Muscle of leg (tissue), 11 donors: ENCODE measurements around the gene KRT2. TPM values are rescaled to one million over a fixed set of nuclear protein-coding genes. Genes with fewer than 3 reads are reported as not detected.

Experiments
- DNase-seq: peaks from one replicate; pipeline ENCODE4 v3.0.0; 2013
- H3K27ac ChIP-seq: one replicate; pipeline ENCODE4 v1.5.1; 2013; ENCODE audit warnings: mild to moderate bottlenecking, low read length, control low read depth
- H3K27me3 ChIP-seq: one replicate; pipeline ENCODE4 v1.6.1; 2013; ENCODE audit warnings: low read length; ENCODE audit not compliant: control insufficient read depth, insufficient read depth
- H3K36me3 ChIP-seq: one replicate; pipeline ENCODE4 v1.6.1; 2013; ENCODE audit warnings: low read length; ENCODE audit not compliant: control insufficient read depth, insufficient read depth
- H3K4me1 ChIP-seq: one replicate; pipeline ENCODE4 v1.6.1; 2013; ENCODE audit warnings: low read length; ENCODE audit not compliant: control insufficient read depth, insufficient read depth
- H3K4me3 ChIP-seq: one replicate; pipeline ENCODE4 v1.5.1; 2013; ENCODE audit warnings: low read length, control low read depth
- H3K9me3 ChIP-seq: replicated peaks from 2 replicates; pipeline ENCODE4 v1.6.1; 2013; ENCODE audit warnings: low read depth, low read length; ENCODE audit not compliant: control insufficient read depth
- WGBS: methylation state at CpG from one replicate; pipeline ENCODE4 v1.1.5; 2013; ENCODE audit warnings: missing lambda C conversion rate; ENCODE audit not compliant: insufficient coverage; 5-methylcytosine and 5-hydroxymethylcytosine counted together
- polyA plus RNA-seq, 8 donors: library from polyadenylated mRNA; unstranded; fragments of 120-200 nt; gene quantifications; one replicate each; pipeline versions ENCODE4 v1.2.1 to v1.2.3, GENCODE V29; 2013; ENCODE audit warnings: inconsistent platforms in 1 of 8, low replicate concordance in 1 of 8; ENCODE audit not compliant: insufficient read length in 8 of 8, insufficient read depth in 1 of 8
- total RNA-seq: library from RNA; stranded (reverse); fragments of 120-200 nt; gene quantifications from one replicate; pipeline ENCODE4 v1.2.4, GENCODE V29; 2013

KRT2 gene
- total and polyA plus RNA-seq, 9 donors = 0.11 to 0.18 TPM; not detected in 7

DNA sequence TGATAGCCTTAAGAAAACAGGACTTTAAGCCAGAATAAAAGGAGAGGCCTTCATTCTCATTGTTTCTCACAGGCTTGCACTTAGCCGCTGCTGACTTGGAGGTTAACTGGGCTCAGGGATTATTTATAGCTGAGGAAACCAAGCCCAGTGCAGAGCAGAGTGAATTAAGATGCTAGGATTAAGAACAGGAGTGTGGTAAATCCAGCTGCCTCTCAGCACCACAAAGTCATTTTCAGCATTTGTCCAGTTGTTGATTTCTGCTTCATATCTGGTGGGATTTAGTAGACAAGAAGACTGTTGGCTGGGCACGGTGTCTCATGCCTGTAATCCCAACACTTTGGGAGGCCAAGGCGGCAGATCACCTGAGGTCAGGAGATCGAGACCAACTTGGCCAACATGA is 19.4 kb downstream of the KRT2 start:
- peaks cover 7% of the 10 kb centered on the region for H3K27me3 ChIP-seq
- no peak overlapping the region for H3K27ac ChIP-seq
- DNase-seq = no peak
- H3K4me1 ChIP-seq = no peaks in the 10 kb centered on the region
- no peaks in the 10 kb centered on the region for H3K36me3 ChIP-seq
- no peaks in the 10 kb centered on the region for H3K9me3 ChIP-seq
- 86% methylated on average over 3 of the region's 4 CpGs for WGBS
- H3K4me3 ChIP-seq = no peak overlapping the region

DNA sequence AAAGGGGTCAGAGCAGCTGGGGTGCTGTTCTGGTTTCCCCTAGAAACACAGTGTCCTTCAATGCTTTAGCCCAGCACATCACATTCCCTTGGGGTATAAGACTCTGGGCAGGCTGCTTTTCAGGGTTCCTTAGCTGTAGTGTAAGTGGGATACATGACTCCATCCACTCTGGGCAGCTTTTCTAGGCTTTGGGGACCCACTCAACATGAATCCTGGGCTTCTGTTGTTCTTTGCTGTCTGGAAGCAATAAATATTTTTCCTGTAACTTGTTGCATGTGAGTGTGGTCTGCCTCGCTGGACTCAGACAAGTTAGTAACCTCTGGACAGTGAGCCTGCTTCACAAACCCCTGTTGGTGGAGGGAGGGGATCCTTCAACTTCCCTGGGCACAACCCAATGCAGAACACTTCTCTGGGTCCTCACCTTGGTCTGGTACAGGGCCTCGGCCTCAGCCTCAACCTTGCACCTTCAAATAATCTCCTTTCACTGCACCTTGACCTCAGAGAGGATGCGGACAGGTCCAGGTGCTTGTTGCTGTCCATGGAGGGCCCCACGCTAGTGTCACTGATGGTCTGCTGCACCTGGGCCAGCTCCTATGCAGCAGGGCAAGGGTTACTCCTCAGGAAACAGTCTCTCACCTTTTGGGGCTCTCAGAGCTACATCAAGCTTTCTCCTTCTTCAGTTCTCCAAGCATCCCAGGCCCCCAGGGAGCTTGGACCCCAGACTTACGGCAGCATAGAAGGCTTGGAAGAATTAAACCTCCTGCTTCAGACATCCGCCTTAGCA is 20.1 kb downstream of the KRT2 start:
- H3K9me3 ChIP-seq = no peaks in the 10 kb centered on the region
- no peak overlapping the region for H3K27ac ChIP-seq
- H3K4me3 ChIP-seq = no peak overlapping the region
- DNase-seq = no peak
- WGBS = 62% methylated on average over 4 of the region's 6 CpGs
- no peaks in the 10 kb centered on the region for H3K4me1 ChIP-seq
- H3K36me3 ChIP-seq = no peaks in the 10 kb centered on the region
- H3K27me3 ChIP-seq = peaks cover 7% of the 10 kb centered on the region

GRCh38 chr12:52631264-52631663 is 20.7 kb downstream of the KRT2 start:
- 74% methylated on average over 2 of the region's 4 CpGs for WGBS
- DNase-seq = no peak
- Histone ChIP-seq H3K27ac (no peak overlapping the region), H3K9me3 (no peaks in the 10 kb centered on the region), H3K36me3 (no peaks in the 10 kb centered on the region), H3K27me3 (peaks cover 12% of the 10 kb centered on the region), H3K4me1 (no peaks in the 10 kb centered on the region), H3K4me3 (no peak overlapping the region)

DNA sequence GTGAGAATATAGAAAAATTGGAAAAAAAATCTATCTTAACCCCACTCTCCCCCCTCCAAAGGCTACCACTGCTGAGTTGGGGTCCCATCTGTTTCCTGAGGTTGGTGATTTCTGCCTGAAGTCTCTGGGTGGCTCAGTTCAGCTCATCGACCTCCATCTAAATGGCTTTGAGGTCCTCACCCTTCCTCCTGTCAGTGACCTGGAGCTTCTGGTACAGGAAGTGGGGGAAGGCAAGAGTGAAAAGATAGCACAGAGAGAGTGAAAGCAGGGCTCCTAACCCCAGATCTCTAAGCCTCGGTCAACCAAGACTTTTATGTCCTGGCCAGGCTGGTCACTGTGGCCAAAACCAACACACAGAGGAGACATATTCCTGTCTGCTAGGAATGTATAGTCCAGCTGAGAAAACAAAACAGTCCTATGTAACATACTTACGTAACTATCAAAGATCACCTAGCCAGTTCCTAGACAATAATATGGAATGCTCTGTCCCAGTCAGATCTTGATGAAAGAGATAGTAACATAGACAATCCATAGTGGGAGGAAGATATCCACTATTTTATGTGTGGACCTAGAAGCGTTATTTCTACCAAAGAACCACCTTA is 21.3 kb downstream of the KRT2 start:
- Histone ChIP-seq H3K27me3 (peaks cover 10% of the 10 kb centered on the region), H3K9me3 (no peaks in the 10 kb centered on the region), H3K4me3 (no peak overlapping the region), H3K27ac (no peak overlapping the region), H3K36me3 (no peaks in the 10 kb centered on the region), H3K4me1 (no peaks in the 10 kb centered on the region)
- WGBS = no CpG with 5 or more reads among the region's 4 CpGs
- no peak for DNase-seq

DNA sequence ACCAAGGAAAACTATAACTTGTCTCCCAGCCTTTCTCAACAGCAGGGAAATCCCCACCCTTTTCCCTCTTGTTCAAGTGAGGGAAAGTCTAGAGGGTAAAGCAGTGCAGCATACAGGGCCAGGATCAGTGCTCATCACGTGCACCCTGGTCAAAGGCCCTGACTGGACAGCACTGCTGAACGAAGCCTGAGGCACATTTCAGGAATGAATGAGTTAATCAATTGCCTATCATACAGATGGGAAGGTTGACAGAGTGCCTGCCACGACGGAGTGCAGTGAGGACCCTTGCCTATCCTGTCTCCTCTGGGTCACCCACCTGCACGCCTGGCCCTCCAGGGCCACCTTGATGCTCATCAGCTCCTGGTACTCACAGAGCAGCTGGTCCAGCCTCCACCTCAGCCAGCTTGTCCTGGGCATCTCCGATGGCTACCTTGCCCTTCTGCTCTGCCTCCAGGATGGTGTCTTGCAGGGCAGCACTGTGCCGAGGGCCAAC is 22.0 kb downstream of the KRT2 start:
- Histone ChIP-seq H3K4me1 (no peaks in the 10 kb centered on the region), H3K4me3 (no peak overlapping the region), H3K9me3 (no peaks in the 10 kb centered on the region), H3K36me3 (no peaks in the 10 kb centered on the region), H3K27me3 (peaks cover 10% of the 10 kb centered on the region), H3K27ac (no peak overlapping the region)
- no peak for DNase-seq
- WGBS = 66% methylated on average over 6 of the region's 7 CpGs

- Histone ChIP-seq H3K27me3 (peaks cover 10% of the 10 kb centered on the region), H3K4me1 (no peaks in the 10 kb centered on the region), H3K9me3 (no peaks in the 10 kb centered on the region), H3K36me3 (no peaks in the 10 kb centered on the region), H3K4me3 (no peak overlapping the region), H3K27ac (no peak overlapping the region)
- no peak for DNase-seq
- WGBS = 57% methylated on average over 7 of the region's 12 CpGs
These were observed 22.6 kb downstream of the KRT2 start for GRCh38 chr12:52629281-52630007.

- Histone ChIP-seq H3K4me3 (no peak overlapping the region), H3K27ac (no peak overlapping the region), H3K4me1 (no peaks in the 10 kb centered on the region), H3K36me3 (no peaks in the 10 kb centered on the region), H3K27me3 (peaks cover 10% of the 10 kb centered on the region), H3K9me3 (no peaks in the 10 kb centered on the region)
- no peak for DNase-seq
- WGBS = 57% methylated on average over 2 of the region's 2 CpGs
These were observed 23.2 kb downstream of the KRT2 start for GRCh38 chr12:52628841-52629240.

DNA sequence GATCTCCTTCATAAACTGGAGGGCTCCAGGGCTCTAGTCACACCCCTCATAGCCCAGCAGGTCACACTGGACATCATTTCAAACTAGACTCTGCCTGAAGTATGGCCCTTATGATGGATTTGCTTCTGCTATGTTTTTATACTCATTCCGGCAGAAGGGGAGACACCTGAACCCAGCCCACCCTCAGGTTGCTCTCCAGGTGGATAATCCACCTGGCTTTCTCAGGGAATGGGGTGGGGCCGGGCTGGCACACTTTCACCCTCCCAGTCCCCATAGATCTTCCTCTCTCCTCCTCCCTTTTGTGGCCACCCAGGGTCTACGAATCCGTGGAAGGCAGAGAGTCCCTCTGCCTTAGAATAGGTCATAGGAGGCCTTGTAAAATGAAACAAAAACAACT is 23.9 kb downstream of the KRT2 start:
- peaks cover 10% of the 10 kb centered on the region for H3K27me3 ChIP-seq
- DNase-seq = no peak

DNA sequence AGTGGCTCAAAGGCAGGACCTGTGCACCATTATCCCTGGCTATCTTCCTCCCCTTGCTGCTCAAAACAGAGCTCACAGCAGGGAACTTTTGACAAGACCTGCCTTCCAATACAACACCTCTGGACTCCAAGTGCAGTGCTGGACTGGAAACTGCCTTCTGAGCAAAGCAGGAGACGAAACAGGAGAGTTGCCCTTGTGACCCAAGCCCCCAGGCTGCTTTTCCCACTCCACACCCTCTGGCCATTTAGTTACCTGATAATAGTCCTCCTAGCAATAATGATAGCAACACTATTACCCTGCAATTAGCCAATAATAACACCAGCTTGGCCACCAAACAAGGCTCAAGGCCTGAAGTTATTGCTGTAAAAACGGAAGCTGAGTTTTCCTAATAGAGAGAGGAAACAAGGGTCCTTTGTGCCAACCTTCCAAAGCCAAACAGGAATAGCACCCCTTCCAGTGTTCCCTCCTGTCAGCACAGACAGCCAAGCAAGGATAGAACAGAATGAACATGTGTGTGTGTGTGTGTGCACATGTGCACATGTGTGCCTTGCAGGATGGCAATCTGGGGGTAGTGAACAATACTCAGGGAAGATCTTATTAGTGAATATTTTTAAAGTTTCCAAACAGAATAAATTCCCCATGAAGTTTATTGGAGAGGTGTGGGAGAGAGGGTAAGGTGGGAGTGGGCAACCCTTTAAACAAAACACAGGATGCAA is 24.5 kb downstream of the KRT2 start:
- no peak for DNase-seq
- Histone ChIP-seq H3K4me1 (no peaks in the 10 kb centered on the region), H3K27me3 (peaks cover 10% of the 10 kb centered on the region), H3K4me3 (no peak overlapping the region), H3K9me3 (no peaks in the 10 kb centered on the region), H3K36me3 (no peaks in the 10 kb centered on the region), H3K27ac (no peak overlapping the region)
- 40% methylated on average over 1 of the region's 2 CpGs for WGBS

More for the DNA sequence above, 23.9 kb downstream of the KRT2 start:
- no peaks in the 10 kb centered on the region for H3K9me3 ChIP-seq
- H3K36me3 ChIP-seq = no peaks in the 10 kb centered on the region
- no peaks in the 10 kb centered on the region for H3K4me1 ChIP-seq
- WGBS = no CpG with 5 or more reads among the region's 4 CpGs
- H3K27ac ChIP-seq = no peak overlapping the region
- H3K4me3 ChIP-seq = no peak overlapping the region

- no CpG with 5 or more reads among the region's 5 CpGs for WGBS
- H3K9me3 ChIP-seq = no peaks in the 10 kb centered on the region
- H3K27ac ChIP-seq = no peak overlapping the region
- peaks cover 7% of the 10 kb centered on the region for H3K27me3 ChIP-seq
- H3K36me3 ChIP-seq = no peaks in the 10 kb centered on the region
- H3K4me1 ChIP-seq = no peaks in the 10 kb centered on the region
- DNase-seq = no peak
- no peak overlapping the region for H3K4me3 ChIP-seq
These were observed 29.7 kb downstream of the KRT2 start for GRCh38 chr12:52622349-52622748.
